CD4-positive, alpha-beta T cell treated with Interferon alpha-2 for 1 hour (primary cell): ENCODE results near the gene RACGAP1.
"Not testable (repeated sequence)": the region's sequence is repeated elsewhere in the genome, so short reads cannot be mapped to it uniquely, and the experiment has no call there.

Experiments used
- DNase-seq, 2 donors: peaks; one replicate each; pipeline ENCODE4 v3.0.0-alpha.2; 2020 to 2022

The RACGAP1 gene

GRCh38 chr12:50024805-50025186 lies 498 bp downstream of the RACGAP1 start:
- DNase-seq, result peak in 1 of 2 donors; percentile 7

- DNase-seq, result no peak
Observed at GRCh38 chr12:50024227-50024626, 1.1 kb downstream of the RACGAP1 start.

GRCh38 chr12:50022903-50023302 lies 2.4 kb downstream of the RACGAP1 start:
- DNase-seq, result no peak

GRCh38 chr12:50021031-50021430 lies 4.3 kb downstream of the RACGAP1 start:
- DNase-seq, result no peak

- no peak for DNase-seq
Observed at GRCh38 chr12:50019524-50019923, 5.8 kb downstream of the RACGAP1 start.

GRCh38 chr12:50018968-50019367 lies 6.3 kb downstream of the RACGAP1 start:
- no peak for DNase-seq

- no peak for DNase-seq
Observed at GRCh38 chr12:50018154-50018553, 7.1 kb downstream of the RACGAP1 start.

- no peak for DNase-seq
Observed at GRCh38 chr12:50017641-50018040, 7.7 kb downstream of the RACGAP1 start.

GRCh38 chr12:50016501-50017475 lies 8.5 kb downstream of the RACGAP1 start:
- peak in 1 of 2 donors; percentile 24 for DNase-seq

GRCh38 chr12:50014342-50014741 lies 11.0 kb downstream of the RACGAP1 start:
- DNase-seq, result no peak

- no peak for DNase-seq
Observed at GRCh38 chr12:50013361-50014147, 11.7 kb downstream of the RACGAP1 start.

- no peak for DNase-seq
Observed at GRCh38 chr12:50006754-50007442, 18.4 kb downstream of the RACGAP1 start.

- DNase-seq, result no peak
Observed at GRCh38 chr12:50006280-50006679, 19.0 kb downstream of the RACGAP1 start.

GRCh38 chr12:50005175-50005574 lies 20.1 kb downstream of the RACGAP1 start:
- no peak for DNase-seq

- DNase-seq, result no peak
Observed at GRCh38 chr12:50004696-50005095, 20.6 kb downstream of the RACGAP1 start.

GRCh38 chr12:50003595-50003994 lies 21.7 kb downstream of the RACGAP1 start:
- DNase-seq, result no peak

- DNase-seq, result no peak
Observed at GRCh38 chr12:49998453-49998852, 26.8 kb downstream of the RACGAP1 start.

GRCh38 chr12:49990273-49990672 lies 35.0 kb downstream of the RACGAP1 start:
- no peak for DNase-seq

- not testable (repeated sequence) for DNase-seq
Observed at GRCh38 chr12:49989400-49989799, 35.9 kb downstream of the RACGAP1 start.

- DNase-seq, result no peak
Observed at GRCh38 chr12:49987625-49988303, 37.5 kb downstream of the RACGAP1 start.

GRCh38 chr12:49986476-49986875 lies 38.8 kb downstream of the RACGAP1 start:
- not testable (repeated sequence) for DNase-seq

- no peak for DNase-seq
Observed at GRCh38 chr12:49985981-49986380, 39.3 kb downstream of the RACGAP1 start.
